H9 (cell line): Measurements from ENCODE around the gene ISYNA1. TPM values are rescaled to one million over a fixed set of nuclear protein-coding genes. Genes with fewer than 3 reads are reported as not detected.

Experiments used
- DNase-seq: peaks from one replicate; pipeline ENCODE4 v3.0.0-alpha.2; 2017
- H2AFZ ChIP-seq: one replicate; pipeline ENCODE4 v1.6.1; 2013; ENCODE audit warnings: mild to moderate bottlenecking, low read length, control low read depth, moderate library complexity
- H2AK5ac ChIP-seq: 2 replicates; pipeline ENCODE4 v1.6.1; 2013; ENCODE audit warnings: low read length, control low read depth, mixed read lengths; ENCODE audit not compliant: insufficient read length
- H2BK120ac ChIP-seq: one replicate; pipeline ENCODE4 v1.6.1; 2013; ENCODE audit warnings: low read depth, mild to moderate bottlenecking, low read length, control low read depth, inconsistent platforms; ENCODE audit not compliant: poor library complexity, severe bottlenecking
- H2BK12ac ChIP-seq: 2 replicates; pipeline ENCODE4 v1.6.1; 2013; ENCODE audit warnings: low read length, control low read depth, mixed read lengths, low read depth; ENCODE audit not compliant: insufficient read length
- H2BK15ac ChIP-seq: 2 replicates; pipeline ENCODE4 v1.6.1; 2013; ENCODE audit warnings: low read depth, low read length, control low read depth
- H2BK20ac ChIP-seq: one replicate; pipeline ENCODE4 v1.6.1; 2013; ENCODE audit warnings: low read depth, mild to moderate bottlenecking, low read length, control low read depth, inconsistent platforms; ENCODE audit not compliant: poor library complexity, severe bottlenecking
- H2BK5ac ChIP-seq: 2 replicates; pipeline ENCODE4 v1.6.1; 2013; ENCODE audit warnings: low read length, control low read depth, mixed read lengths; ENCODE audit not compliant: insufficient read length
- H3K14ac ChIP-seq: 2 replicates; pipeline ENCODE4 v1.6.1; 2013; ENCODE audit warnings: low read length, control low read depth; ENCODE audit not compliant: insufficient read depth
- H3K18ac ChIP-seq: 2 replicates; pipeline ENCODE4 v1.6.1; 2013; ENCODE audit warnings: low read depth, mild to moderate bottlenecking, mixed read lengths, low read length, control low read depth; ENCODE audit not compliant: insufficient read length
- H3K23ac ChIP-seq: 2 replicates; pipeline ENCODE4 v1.6.1; 2013; ENCODE audit warnings: low read length, control low read depth, mixed read lengths, low read depth; ENCODE audit not compliant: insufficient read length
- H3K23me2 ChIP-seq: 2 replicates; pipeline ENCODE4 v1.6.1; 2013; ENCODE audit warnings: low read depth, mild to moderate bottlenecking, mixed read lengths, low read length, control low read depth; ENCODE audit not compliant: insufficient read length, poor library complexity, severe bottlenecking
- H3K27ac ChIP-seq: 2 replicates; pipeline ENCODE4 v1.5.1; 2013; ENCODE audit warnings: low read length, control low read depth, mixed read lengths, low read depth; ENCODE audit not compliant: insufficient read length
- H3K27me3 ChIP-seq: 2 replicates; pipeline ENCODE4 v1.6.1; 2013; ENCODE audit warnings: low read length, control low read depth, inconsistent platforms; ENCODE audit not compliant: insufficient read depth
- H3K4ac ChIP-seq: 2 replicates; pipeline ENCODE4 v1.6.1; 2013; ENCODE audit warnings: low read depth, mild to moderate bottlenecking, control low read depth, inconsistent platforms, low read length, moderate library complexity
- H3K4me1 ChIP-seq: 2 replicates; pipeline ENCODE4 v1.6.1; 2013; ENCODE audit warnings: low read length, control low read depth, inconsistent platforms; ENCODE audit not compliant: insufficient read depth
- H3K4me2 ChIP-seq: 2 replicates; pipeline ENCODE4 v1.6.1; 2013; ENCODE audit warnings: low read length, control low read depth, mixed read lengths; ENCODE audit not compliant: insufficient read length, insufficient read depth
- H3K56ac ChIP-seq: 2 replicates; pipeline ENCODE4 v1.6.1; 2013; ENCODE audit warnings: low read depth, mild to moderate bottlenecking, mixed read lengths, low read length, control low read depth; ENCODE audit not compliant: insufficient read length
- H3K79me1 ChIP-seq: 2 replicates; pipeline ENCODE4 v1.6.1; 2013; ENCODE audit warnings: low read depth, mild to moderate bottlenecking, moderate library complexity, low read length, control low read depth, inconsistent platforms; ENCODE audit not compliant: insufficient read depth, poor library complexity, severe bottlenecking
- H3K79me2 ChIP-seq: 2 replicates; pipeline ENCODE4 v1.6.1; 2013; ENCODE audit warnings: low read length, control low read depth, inconsistent platforms; ENCODE audit not compliant: insufficient read depth
- H3K9ac ChIP-seq: 2 replicates; pipeline ENCODE4 v1.6.1; 2013; ENCODE audit warnings: low read length, control low read depth, mixed read lengths; ENCODE audit not compliant: insufficient read length; ENCODE audit errors: extremely low read depth
- H3K9me3 ChIP-seq: one replicate; pipeline ENCODE4 v1.6.1; 2013; ENCODE audit warnings: low read depth, low read length, inconsistent platforms; ENCODE audit not compliant: control insufficient read depth
- H3T11ph ChIP-seq: one replicate; pipeline ENCODE4 v1.6.1; 2013; ENCODE audit warnings: mild to moderate bottlenecking, low read length, control low read depth, inconsistent platforms
- H4K20me1 ChIP-seq: one replicate; pipeline ENCODE4 v1.6.1; 2013; ENCODE audit not compliant: control insufficient read depth, insufficient read length, insufficient read depth
- H4K5ac ChIP-seq: 2 replicates; pipeline ENCODE4 v1.6.1; 2013; ENCODE audit warnings: low read depth, mild to moderate bottlenecking, mixed read lengths, low read length, control low read depth; ENCODE audit not compliant: insufficient read length
- H4K8ac ChIP-seq: replicated peaks from 2 replicates; pipeline ENCODE4 v1.6.1; 2013; ENCODE audit warnings: low read length, control low read depth, mixed read lengths, low read depth; ENCODE audit not compliant: insufficient read length
- H4K91ac ChIP-seq: 2 replicates; pipeline ENCODE4 v1.6.1; 2013; ENCODE audit warnings: low read depth, mild to moderate bottlenecking, moderate library complexity, mixed read lengths, low read length, control low read depth; ENCODE audit not compliant: insufficient read length
- H3K27ac Mint-ChIP-seq, 3 experiments: 2 replicates in 2 of 3; 3 replicates in 1 of 3; pipeline ENCODE4 v1.8.0; 2020 to 2021; ENCODE audit warnings: mixed read lengths in 3 of 3, mild to moderate bottlenecking in 1 of 3, moderate library complexity in 1 of 3
- H3K27me3 Mint-ChIP-seq: 2 replicates; pipeline ENCODE4 v1.8.0; 2021; ENCODE audit warnings: low read depth, mild to moderate bottlenecking, moderate library complexity, mixed read lengths
- H3K36me3 Mint-ChIP-seq, 3 experiments: 2 replicates in 2 of 3; 3 replicates in 1 of 3; pipeline ENCODE4 v1.8.0; 2020 to 2021; ENCODE audit warnings: low read depth in 3 of 3, mixed read lengths in 3 of 3; ENCODE audit not compliant: insufficient read depth in 1 of 3
- H3K4me1 Mint-ChIP-seq, 2 experiments: 2 replicates each; pipeline ENCODE4 v1.8.0; 2020; ENCODE audit warnings: mixed read lengths in 2 of 2
- H3K4me3 Mint-ChIP-seq, 2 experiments: 2 replicates in 1 of 2; 3 replicates in 1 of 2; pipeline ENCODE4 v1.8.0; 2020 to 2021; ENCODE audit warnings: mild to moderate bottlenecking in 2 of 2, mixed read lengths in 2 of 2, moderate library complexity in 1 of 2
- H3K9me3 Mint-ChIP-seq, 2 experiments: 2 replicates in 1 of 2; 3 replicates in 1 of 2; pipeline ENCODE4 v1.8.0; 2020; ENCODE audit warnings: mild to moderate bottlenecking in 2 of 2, mixed read lengths in 2 of 2, moderate library complexity in 1 of 2
- CTCF ChIP-seq: fragments of 200-600 bp; sonication (generic); conservative IDR thresholded peaks from 3 replicates; pipeline ENCODE4 v1.8.0; 2021; ENCODE audit warnings: antibody characterized with exemption, mild to moderate bottlenecking
- WGBS: extraction: QIAGEN DNeasy Blood & Tissue Kit; methylation state at CpG from one replicate; pipeline ENCODE4 v1.1.7; 2013; ENCODE audit warnings: missing lambda C conversion rate, low lambda C conversion rate, mixed read lengths; ENCODE audit not compliant: insufficient read length; ENCODE audit errors: extremely low coverage; 5-methylcytosine and 5-hydroxymethylcytosine counted together
- total RNA-seq: library from RNA; stranded (reverse); gene quantifications from 2 replicates; pipeline ENCODE4 v1.2.1, GENCODE V29; 2021

ISYNA1 gene
- total RNA-seq, 1 experiment from 2014 or later = 241 TPM

- peaks cover 33 to 61% of the 10 kb centered on the region in 2 experiments for H3K4me1 Mint-ChIP-seq
- Histone ChIP-seq H3K27ac (no peak overlapping the region), H3K9me3 (no peaks in the 10 kb centered on the region), H3K18ac (no peak overlapping the region), H2BK5ac (no peak overlapping the region), H4K8ac (no peak overlapping the region), H3K9ac (no peak overlapping the region), H3K79me1 (no peaks in the 10 kb centered on the region), H2BK120ac (no peak overlapping the region), H3K4ac (no peak overlapping the region), H3K27me3 (no peaks in the 10 kb centered on the region; the same call in 1 of the 2 replicates), H3K14ac (no peak overlapping the region), H3T11ph (no peak overlapping the region), H3K4me1 (peaks cover 4% of the 10 kb centered on the region; the same call in 1 of the 2 replicates), H4K91ac (no peak overlapping the region), H3K23ac (no peak overlapping the region), H3K23me2 (peaks cover 14% of the 10 kb centered on the region), H3K79me2 (no peaks in the 10 kb centered on the region), H2BK15ac (no peak overlapping the region), H2BK12ac (no peak overlapping the region), H4K20me1 (no peaks in the 10 kb centered on the region), H2AK5ac (no peak overlapping the region), H4K5ac (no peak overlapping the region), H2AFZ (no peak overlapping the region), H3K56ac (no peak overlapping the region), H2BK20ac (no peak overlapping the region), H3K4me2 (peak overlapping the region; percentile 25)
- H3K4me3 Mint-ChIP-seq = peak overlapping the region; percentile 53 to 78
- H3K36me3 Mint-ChIP-seq = peaks cover 0 to 5% (median 0%) of the 10 kb centered on the region in 3 experiments; a peak in 1 of 7 replicates
- no peaks in the 10 kb centered on the region; a peak in 2 of 5 replicates for H3K9me3 Mint-ChIP-seq
- no peak overlapping the region for H3K27ac Mint-ChIP-seq
- H3K27me3 Mint-ChIP-seq = peaks cover 59% of the 10 kb centered on the region
- DNase-seq = no peak
- TF ChIP-seq CTCF = no peak
- WGBS = no CpG with 5 or more reads among the region's 39 CpGs
These were observed 19.3 kb downstream of the ISYNA1 start for GRCh38 chr19:18418483-18419194.
